Posterior vena cava (tissue), 2 donors: ENCODE data around the gene GLB1L3. TPM values are rescaled to one million over a fixed set of nuclear protein-coding genes. Genes with fewer than 3 reads are reported as not detected.
A peak's percentile ranks its signal among the peaks of the same experiment; 100 is the strongest.
"Not testable (repeated sequence)": the region's sequence is repeated elsewhere in the genome, so short reads cannot be mapped to it uniquely, and the experiment has no call there.

Source experiments
- DNase-seq: peaks from one replicate; pipeline ENCODE4 v3.0.0-alpha.2; 2020; ENCODE audit warnings: low spot score
- intact Hi-C, 2 donors: fragments of 100-400 bp; cut with DNase I; formaldehyde crosslinking; loops; one replicate each; pipeline versions ENCODE4 v1.14.1 to v1.14.2; 2022 to 2023
- total RNA-seq, 2 donors: library from RNA; stranded (reverse); fragmentation: NEBNext Ultra II Directional; extraction: Animal tissue kit (Norgen Biotek cat#: 25700); gene quantifications; one replicate each; pipeline ENCODE4 v1.2.1, GENCODE V29; 2021
- donor health status: DM: yes; HTN: yes; CAD: no.
- donor health status: DM: yes; HTN: yes; CAD: no.

GLB1L3 gene
- total RNA-seq, 2 donors from 2014 or later = not detected

GRCh38 chr11:134250246-134250645 is 25.9 kb upstream of the GLB1L3 start:
- intact Hi-C loops = no loop called here

DNA sequence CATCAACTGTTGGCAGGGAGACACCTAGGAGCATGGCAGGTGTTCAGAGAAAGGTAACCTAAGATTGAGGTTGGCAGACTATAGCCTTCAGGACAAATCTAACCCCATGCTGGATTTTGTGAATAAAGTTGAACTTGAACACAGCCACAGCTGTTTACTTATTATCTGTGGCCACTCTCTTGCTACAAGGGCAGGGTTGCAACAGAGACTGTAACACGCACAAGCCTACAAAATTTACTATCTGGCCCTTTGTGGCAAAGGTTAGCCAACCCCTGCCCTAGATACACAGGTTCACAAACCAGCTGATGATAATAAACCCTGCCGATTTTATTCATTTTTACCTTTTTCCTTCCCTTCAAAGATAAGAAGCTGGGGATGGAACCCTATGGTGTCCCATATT is 25.5 kb upstream of the GLB1L3 start:
- intact Hi-C loops = no loop called here
- no peak for DNase-seq

More at GRCh38 chr11:134250246-134250645, 25.9 kb upstream of the GLB1L3 start:
- no peak for DNase-seq

DNA sequence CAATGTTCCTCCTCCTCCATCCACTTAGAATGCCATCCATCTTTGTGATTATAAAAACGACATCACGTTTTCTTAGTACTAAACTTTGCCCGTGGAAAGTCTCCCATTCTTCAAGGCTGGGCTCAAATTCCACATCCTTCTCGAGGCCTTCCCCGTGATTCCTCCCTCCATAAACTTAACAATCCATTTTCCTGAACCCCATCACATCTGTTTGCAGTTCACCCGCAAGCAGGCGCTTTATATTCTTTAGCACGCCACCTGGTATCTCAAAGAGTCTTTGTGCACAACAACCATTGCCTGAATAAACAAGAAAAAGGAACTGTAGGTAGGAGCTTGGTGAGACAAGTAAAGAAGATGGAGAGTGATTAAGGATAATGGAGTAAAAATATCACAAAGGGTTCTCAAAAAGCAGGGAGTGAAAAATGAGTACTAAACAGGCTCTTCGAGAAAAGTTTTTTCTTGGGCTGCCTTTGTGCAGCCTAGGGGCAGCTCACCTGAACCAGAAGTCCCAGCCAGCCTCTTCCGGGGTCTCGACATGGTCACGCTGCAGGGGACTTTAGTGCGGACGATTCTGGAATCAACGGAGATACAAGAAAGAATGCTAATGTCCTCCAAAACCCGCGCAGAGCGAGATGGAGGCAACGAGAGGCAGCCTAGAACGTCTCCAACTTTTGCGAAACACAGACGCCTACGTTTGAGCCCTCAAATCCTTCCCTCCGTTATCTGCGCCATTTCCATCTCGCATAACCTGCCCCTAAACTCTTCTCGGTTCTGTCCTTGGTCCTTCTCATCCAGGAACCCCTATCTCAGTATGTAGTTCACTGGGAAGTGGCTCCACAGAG is 23.6 kb upstream of the GLB1L3 start:
- intact Hi-C loops = no loop called here
- no peak for DNase-seq

DNA sequence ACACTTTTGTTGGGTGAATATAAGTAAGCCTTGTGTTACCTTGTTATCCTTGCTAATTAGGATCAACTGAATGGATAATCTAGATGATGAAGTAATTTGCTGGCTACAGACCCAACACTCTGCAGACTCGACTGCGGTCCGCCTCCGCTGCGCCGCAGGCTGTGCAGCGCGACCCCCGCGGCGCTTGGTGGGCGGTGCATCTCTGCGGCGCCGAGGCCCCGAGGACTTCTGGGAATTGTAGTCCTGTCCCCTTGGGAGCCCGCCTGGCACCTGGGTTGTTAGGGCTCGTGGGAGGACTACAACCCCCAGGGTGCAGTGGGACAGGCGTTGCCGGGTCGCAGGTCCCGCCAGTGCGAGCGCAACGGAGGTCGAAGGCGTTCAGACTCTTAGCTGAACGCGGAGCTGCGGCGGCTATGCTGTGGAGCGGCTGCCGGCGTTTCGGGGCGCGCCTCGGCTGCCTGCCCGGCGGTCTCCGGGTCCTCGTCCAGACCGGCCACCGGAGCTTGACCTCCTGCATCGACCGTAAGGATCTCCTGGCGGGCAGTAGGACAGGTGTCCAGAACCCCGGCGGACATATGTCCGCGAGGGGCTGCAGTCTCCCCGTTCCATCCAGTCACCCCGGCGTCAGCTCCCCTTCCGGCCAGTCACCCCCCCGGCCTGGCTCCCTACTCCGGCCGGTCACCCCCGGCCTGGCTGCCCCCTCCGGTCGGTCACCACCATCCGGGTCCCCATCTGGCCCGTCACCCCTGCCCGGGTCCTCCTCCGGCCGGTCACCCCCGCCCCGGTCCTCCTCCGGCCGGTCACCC is 22.8 kb upstream of the GLB1L3 start, which contains the start of the genes ACAD8 and THYN1:
Gene ACAD8, plus strand, starts transcription at position 381 of the 806 bp plus-strand sequence. Its CDS starts 33 bp downstream, at position 414.
Gene THYN1, minus strand, starts transcription at position 165 of the 806 bp plus-strand sequence. CDS start 470 bp downstream, outside the sequence.
- peak; percentile 99 for DNase-seq

DNA sequence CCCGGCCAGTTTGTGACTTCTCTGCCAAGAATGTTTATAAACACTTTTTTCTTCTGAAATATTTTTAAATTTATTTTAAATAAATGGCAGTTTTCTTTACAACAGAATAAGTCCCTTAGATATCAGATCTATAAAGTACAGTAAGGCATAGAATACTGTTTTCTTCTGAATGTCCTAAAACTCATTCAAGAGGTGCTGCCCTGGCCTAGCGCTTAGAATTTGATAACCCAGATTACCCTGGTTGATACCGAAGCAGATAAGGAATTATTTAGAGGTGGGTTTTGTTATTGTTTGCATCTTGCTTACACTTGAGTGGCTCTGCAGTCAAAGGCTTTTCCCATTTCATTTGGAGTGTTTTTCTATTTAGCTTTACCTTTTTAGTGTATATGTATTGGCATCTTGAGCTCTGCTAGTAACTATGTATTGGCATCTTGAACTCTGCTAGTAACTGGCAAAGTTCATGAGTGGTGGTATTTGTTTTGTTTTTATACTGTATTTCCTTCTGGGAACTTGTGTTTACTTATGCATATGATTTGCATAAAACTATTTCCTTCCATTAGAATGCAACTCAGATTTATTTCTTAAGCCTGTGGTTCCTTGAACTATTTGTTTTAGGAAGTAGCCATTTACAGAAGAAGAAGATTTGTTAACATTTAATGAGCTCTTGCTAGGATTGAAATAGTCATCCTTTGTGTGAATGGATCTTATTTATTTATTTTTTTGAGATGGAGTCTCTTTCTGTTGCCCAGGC is 21.6 kb upstream of the GLB1L3 start:
- no peak for DNase-seq
- intact Hi-C loops = no loop called here

More for the DNA sequence above, 22.8 kb upstream of the GLB1L3 start, which contains the start of the genes ACAD8 and THYN1:
- intact Hi-C loops = no loop called here

DNA sequence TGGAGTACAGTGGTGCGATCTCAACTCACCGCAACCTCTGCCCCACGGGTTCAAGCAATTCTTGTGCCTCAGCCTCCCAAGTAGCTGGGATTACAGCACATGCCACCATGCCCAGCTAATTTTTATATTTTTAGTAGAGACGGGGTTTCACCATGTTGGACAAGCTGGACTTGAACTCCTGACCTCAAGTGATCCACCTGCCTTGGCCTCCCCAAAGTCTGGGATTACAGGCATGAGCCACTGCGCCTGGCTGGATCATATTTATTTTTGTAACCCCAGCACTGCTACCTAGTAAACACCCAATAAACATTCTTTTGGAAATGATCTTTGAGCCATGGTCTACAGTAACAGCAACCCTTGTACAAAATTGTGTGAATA is 21.0 kb upstream of the GLB1L3 start:
- intact Hi-C loops, DNase-seq: not testable (repeated sequence)

DNA sequence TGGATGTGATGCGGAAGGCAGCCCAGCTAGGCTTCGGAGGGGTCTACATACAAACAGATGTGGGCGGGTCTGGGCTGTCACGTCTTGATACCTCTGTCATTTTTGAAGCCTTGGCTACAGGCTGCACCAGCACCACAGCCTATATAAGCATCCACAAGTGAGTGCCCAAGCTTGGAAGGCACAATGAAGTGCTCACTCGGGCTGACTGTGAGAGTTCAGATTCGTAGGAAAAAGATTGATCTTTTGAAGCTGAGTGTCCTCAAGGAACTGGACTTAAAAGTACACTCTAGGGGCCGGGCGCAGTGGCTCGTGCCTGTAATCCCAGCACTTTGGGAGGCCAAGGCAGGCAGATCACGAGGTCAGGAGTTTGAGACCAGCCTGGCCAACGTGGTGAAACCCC is 19.1 kb upstream of the GLB1L3 start:
- DNase-seq = no peak
- intact Hi-C loops = no loop called here

GRCh38 chr11:134258577-134258976 is 17.6 kb upstream of the GLB1L3 start:
- intact Hi-C loops = no loop called here
- no peak for DNase-seq

DNA sequence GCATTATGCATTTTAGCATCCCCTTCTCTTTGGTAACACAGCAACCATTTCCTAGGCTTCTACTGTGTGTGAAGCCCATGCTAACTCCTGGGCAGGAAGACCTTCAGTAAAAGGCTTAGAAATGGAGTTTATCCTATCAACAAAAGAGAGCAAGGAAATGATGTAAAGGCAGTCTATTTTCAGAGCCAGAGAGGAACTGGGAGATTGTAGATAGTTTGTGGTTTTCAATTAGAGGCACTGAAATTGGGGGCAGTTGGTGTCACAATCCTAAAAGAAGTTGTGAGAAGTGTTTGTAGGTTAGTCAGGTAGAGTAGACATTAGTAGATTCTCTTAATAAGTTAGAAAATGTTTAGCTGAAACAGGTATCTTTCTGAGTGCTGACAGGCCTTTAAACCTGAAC is 15.7 kb upstream of the GLB1L3 start:
- intact Hi-C loops = no loop called here
- DNase-seq = no peak

- intact Hi-C loops = no loop called here
- DNase-seq = no peak
Measured at GRCh38 chr11:134260983-134261382, 15.2 kb upstream of the GLB1L3 start.

DNA sequence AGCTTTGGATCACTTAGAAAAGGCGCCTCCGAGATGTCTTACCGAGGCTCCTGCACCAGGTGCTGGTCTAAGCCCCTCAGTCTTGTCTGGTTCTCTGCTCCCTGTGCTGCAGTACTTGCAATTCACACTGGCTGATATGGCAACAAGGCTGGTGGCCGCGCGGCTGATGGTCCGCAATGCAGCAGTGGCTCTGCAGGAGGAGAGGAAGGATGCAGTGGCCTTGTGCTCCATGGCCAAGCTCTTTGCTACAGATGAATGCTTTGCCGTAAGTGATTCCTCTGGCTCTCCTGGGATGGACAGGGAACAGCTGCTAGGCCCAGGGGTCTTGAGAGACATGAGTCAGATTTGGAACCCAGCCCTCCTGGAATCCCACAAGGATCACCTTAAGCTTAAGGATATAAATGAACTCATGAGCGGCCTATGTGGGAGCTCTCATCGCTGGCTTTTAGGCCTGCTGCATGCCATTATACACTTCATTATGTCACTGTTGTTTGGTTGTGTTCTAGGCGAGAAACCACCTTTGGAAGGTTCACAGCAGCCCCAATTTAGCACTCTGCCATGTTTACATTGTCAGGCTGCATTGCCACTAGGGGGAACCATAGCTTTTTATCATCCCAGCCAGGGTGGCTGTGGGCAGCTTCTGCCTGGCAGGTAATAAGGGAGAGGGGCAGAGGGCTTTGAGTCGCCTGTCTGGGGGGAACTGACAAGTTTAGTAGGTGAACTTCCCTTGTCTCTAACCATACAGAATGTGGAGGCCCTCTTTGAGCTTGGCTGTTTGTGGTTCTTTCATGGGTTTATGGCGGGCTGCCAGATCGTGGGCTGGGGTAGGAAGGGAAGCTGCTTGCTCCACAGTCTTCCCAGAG is 14.3 kb upstream of the GLB1L3 start:
- DNase-seq = no peak
- intact Hi-C loops = no loop called here

DNA sequence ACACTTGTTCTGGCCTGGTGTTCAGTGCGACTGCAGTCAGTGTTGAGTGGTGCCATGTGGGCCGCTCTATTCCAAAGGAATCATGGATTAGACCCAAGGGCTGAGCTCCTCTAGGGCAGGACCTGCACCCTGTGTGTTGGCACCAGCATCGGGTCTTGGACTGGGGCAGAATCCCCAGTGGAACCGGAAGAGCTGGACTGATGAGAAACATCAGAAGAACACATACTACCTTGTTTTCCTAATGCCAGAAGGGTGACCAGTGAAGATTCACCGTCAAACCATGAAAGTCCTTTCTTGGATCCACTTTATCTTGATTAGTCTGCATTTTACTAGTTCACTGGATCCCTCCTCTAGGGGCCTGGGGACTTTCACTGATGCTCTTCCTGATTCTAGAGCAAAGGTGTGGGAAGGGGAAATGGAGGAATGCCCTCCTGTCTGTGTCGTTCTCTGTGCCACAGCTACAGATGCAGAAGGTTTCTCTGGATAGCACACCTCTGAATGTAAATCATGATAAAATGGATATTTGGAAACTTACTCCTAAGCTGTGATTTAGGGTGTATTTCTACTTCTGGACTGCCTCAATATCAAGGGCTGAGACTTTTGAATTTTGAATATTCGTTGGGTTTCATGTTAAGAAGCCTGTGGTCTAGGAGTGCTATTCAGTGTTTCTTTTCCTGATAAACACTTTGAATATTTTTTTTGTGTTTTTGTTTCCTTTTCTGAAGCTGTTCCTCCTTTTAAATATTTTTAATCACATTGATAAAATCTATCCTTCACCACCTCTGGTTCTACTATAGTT is 11.0 kb upstream of the GLB1L3 start:
- no peak for DNase-seq
- intact Hi-C loops = no loop called here

GRCh38 chr11:134266440-134266839 is 9.7 kb upstream of the GLB1L3 start:
- no peak for DNase-seq
- intact Hi-C loops = no loop called here

DNA sequence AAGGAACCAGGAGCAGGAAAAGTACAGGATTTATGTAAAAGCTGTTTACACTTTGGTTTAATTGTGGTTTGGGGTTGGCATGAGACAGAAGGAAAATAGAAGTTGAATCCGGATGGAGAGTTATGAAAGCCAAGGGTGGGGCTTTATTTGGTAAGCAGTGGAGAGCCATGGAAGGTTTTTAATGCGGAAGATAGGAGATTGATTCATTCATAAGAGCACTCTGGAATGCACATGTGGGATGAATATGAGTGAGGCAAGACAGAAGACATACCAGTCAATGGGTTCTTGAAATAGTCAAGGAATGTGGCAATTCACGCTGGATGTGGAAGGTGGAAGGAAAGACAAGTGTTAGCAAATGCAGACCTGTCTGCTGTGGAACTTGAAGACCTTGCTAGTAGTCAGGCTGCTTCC is 9.3 kb upstream of the GLB1L3 start:
- intact Hi-C loops = no loop called here
- DNase-seq = no peak

GRCh38 chr11:134267461-134267860 is 8.7 kb upstream of the GLB1L3 start:
- no peak for DNase-seq
- intact Hi-C loops = no loop called here

DNA sequence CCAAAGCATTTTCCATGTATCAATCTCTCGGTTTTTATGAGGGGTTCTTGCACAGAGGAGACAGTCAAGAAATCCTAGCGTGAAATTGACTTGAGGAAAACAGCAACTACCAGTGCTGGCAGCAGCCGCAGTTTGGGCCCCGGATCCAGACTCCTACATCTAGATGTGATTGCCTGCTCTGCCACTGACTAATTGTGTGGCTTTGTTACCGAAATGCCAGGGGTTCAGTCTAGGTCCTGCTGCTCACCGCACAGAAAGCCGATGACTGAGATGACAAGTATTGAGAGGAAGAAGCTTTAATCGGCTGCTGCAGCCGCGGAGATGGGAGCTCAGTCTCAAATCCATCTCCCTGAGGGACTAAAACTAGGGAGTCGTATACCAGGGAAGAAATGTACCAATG is 8.2 kb upstream of the GLB1L3 start:
- intact Hi-C loops = no loop called here
- DNase-seq = no peak

GRCh38 chr11:134270250-134270714 is 5.9 kb upstream of the GLB1L3 start:
- no peak for DNase-seq
- intact Hi-C loops = no loop called here

GRCh38 chr11:134271978-134272377 is 4.2 kb upstream of the GLB1L3 start:
- intact Hi-C loops = no loop called here
- no peak for DNase-seq
